Kidney (tissue), 14 donors: ENCODE measurements around the gene INHA. TPM values are rescaled to one million over a fixed set of nuclear protein-coding genes. Genes with fewer than 3 reads are reported as not detected.
A peak's percentile ranks its signal among the peaks of the same experiment; 100 is the strongest.

Experiments used
- DNase-seq, 5 donors: peaks; one replicate each; pipeline ENCODE4 v3.0.0-alpha.2; 2013 to 2020
- FAIRE-seq: peaks from 2 replicates; lab custom pipeline; 2012; peaks lifted over from hg19 to GRCh38; lab: Jason Lieb, UNC
- H3K27ac ChIP-seq, 2 donors: one replicate each; pipeline ENCODE4 v1.7.0; 2013; ENCODE audit warnings: low read depth in 2 of 2, low read length in 2 of 2, inconsistent platforms in 1 of 2
- H3K27me3 ChIP-seq: one replicate; pipeline ENCODE4 v1.7.1; 2013; ENCODE audit warnings: low read length, inconsistent platforms; ENCODE audit not compliant: control insufficient read depth, insufficient read depth
- H3K36me3 ChIP-seq, 3 donors: one replicate each; pipeline versions ENCODE4 v1.7.0 to v1.7.1; 2013; ENCODE audit warnings: low read length in 3 of 3, control low read depth in 1 of 3, inconsistent platforms in 1 of 3; ENCODE audit not compliant: insufficient read depth in 3 of 3, control insufficient read depth in 2 of 3
- H3K4me1 ChIP-seq, 3 donors: one replicate each; pipeline versions ENCODE4 v1.7.0 to v1.7.1; 2013; ENCODE audit warnings: low read length in 3 of 3, inconsistent platforms in 1 of 3, low read depth in 1 of 3; ENCODE audit not compliant: control insufficient read depth in 2 of 3, insufficient read depth in 2 of 3
- H3K4me3 ChIP-seq, 3 donors: one replicate each; pipeline versions ENCODE4 v1.7.0 to v1.8.1; 2013; ENCODE audit warnings: low read length in 3 of 3, control low read depth in 1 of 3, inconsistent platforms in 1 of 3
- H3K9ac ChIP-seq, 3 donors: one replicate each; pipeline versions ENCODE4 v1.7.0 to v1.7.1; 2013; ENCODE audit warnings: low read length in 3 of 3, control low read depth in 1 of 3, inconsistent platforms in 1 of 3
- H3K9me3 ChIP-seq, 3 donors: one replicate each; pipeline versions ENCODE4 v1.7.0 to v1.7.1; 2013; ENCODE audit warnings: low read length in 3 of 3, control low read depth in 1 of 3, inconsistent platforms in 1 of 3; ENCODE audit not compliant: control insufficient read depth in 2 of 3, insufficient read depth in 1 of 3
- CTCF ChIP-seq: IDR thresholded peaks from 3 replicates; pipeline ENCODE4 v1.5.1; 2012; ENCODE audit warnings: mild to moderate bottlenecking, moderate library complexity, borderline replicate concordance; ENCODE audit not compliant: insufficient read depth; ENCODE audit errors: extremely low read depth
- intact Hi-C: fragments of 100-400 bp; cut with DNase I; formaldehyde crosslinking; loops from one replicate; pipeline ENCODE4 v1.11.1; 2022
- polyA plus RNA-seq: library from polyadenylated mRNA; stranded (reverse); fragments of 350-450 nt; fragmentation: Illumina TruSeq; extraction: RNeasy Lipid Tissue Mini Kit (QIAGEN cat#74804); gene quantifications from one replicate; pipeline ENCODE4 v1.2.3, GENCODE V29; 2014; ENCODE audit warnings: low read depth, low replicate concordance; ENCODE audit not compliant: insufficient read depth
- total RNA-seq: library from RNA; stranded (reverse); fragmentation: NEBNext Ultra II Directional; extraction: Animal tissue kit (Norgen Biotek cat#: 25700); gene quantifications from one replicate; pipeline ENCODE4 v1.2.1, GENCODE V29; 2021
- donor health status: control.
- donor health status: control.
- donor health status: control.
- donor health status: control.
- donor health status: control.
- donor health status: DM: yes; HTN: yes; CAD: no.
- donor health status: Normal renal cell carcinoma (clear cell type).

INHA gene
- total and polyA plus RNA-seq, 2 donors from 2014 or later, result 1.2 to 2.5 TPM

DNA sequence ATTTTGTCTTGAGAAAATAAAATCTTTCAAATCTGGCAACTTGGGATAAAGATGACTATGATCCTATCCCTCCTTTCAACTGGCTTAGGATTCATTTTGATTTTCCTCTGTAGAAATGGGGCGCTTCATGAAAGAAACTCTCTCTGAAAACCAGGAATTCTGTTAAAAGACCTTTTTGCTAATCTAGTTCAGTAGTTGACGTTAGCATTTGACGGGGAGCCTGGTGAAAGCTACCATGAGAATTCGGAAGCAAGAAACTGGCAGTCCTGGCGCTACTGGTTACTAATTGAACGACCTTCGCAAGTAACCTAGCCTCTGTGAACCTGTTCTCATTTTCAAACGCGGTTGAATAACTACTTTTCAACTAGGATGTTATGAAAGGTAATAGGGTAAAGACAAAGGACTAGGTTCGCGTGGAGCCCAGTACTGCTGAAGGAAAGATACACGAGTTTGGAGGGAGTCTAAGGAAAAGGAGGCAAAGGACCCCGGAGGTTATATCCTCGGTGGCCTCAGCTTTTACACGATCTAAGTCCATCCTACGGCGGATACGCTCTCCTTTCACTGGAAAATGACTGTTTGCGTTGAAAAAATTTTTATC lies 24.9 kb downstream of the INHA start:
- intact Hi-C loops, result no loop called here
- H3K36me3 ChIP-seq, result peaks cover 0 to 10% (median 0%) of the 10 kb centered on the region in 3 donors
- peaks cover 10 to 13% (median 10%) of the 10 kb centered on the region in 3 donors for H3K4me1 ChIP-seq
- H3K9ac ChIP-seq, result peak overlapping the region; percentile 83 to 97 (median 88)
- no peaks in the 10 kb centered on the region for H3K9me3 ChIP-seq
- FAIRE-seq, result no peak
- TF ChIP-seq CTCF, result no peak
- no peaks in the 10 kb centered on the region for H3K27me3 ChIP-seq
- H3K27ac ChIP-seq, result peak overlapping the region; percentile 93 to 98
- peak overlapping the region; percentile 77 to 99 (median 90) for H3K4me3 ChIP-seq
- DNase-seq, result peak in 1 of 5 donors; percentile 60

- H3K27me3 ChIP-seq, result no peaks in the 10 kb centered on the region
- peak within 1 kb of the TSS; percentile 93 to 98 for H3K27ac ChIP-seq
- peak; percentile 98 to 99 (median 99) for DNase-seq
- peak within 1 kb of the TSS; percentile 83 to 97 (median 88) for H3K9ac ChIP-seq
- FAIRE-seq, result no peak
- peak within 1 kb of the TSS; percentile 77 to 99 (median 90) for H3K4me3 ChIP-seq
- TF ChIP-seq CTCF, result no peak
- intact Hi-C loops, result no loop called here
- peaks cover 10 to 13% (median 10%) of the 10 kb centered on the region in 3 donors for H3K4me1 ChIP-seq
- H3K9me3 ChIP-seq, result no peaks in the 10 kb centered on the region
- H3K36me3 ChIP-seq, result peaks cover 0 to 17% (median 5%) of the 10 kb centered on the region in 3 donors
Observed at GRCh38 chr2:219597552-219598307, 25.6 kb downstream of the INHA start, which contains the start of gene STK11IP. TSS of gene STK11IP (plus strand) at chr2:219597857. CDS start at chr2:219598120, 263 bp downstream.

GRCh38 chr2:219598308-219599078 lies 26.4 kb downstream of the INHA start:
- DNase-seq, result peak in 1 of 5 donors; percentile 10
- Histone ChIP-seq H3K27ac (peak overlapping the region; percentile 93 to 98), H3K9ac (peak overlapping the region; percentile 67 to 97 (median 88)), H3K27me3 (no peaks in the 10 kb centered on the region), H3K4me3 (peak overlapping the region; percentile 77 to 99 (median 90)), H3K9me3 (no peaks in the 10 kb centered on the region), H3K4me1 (peaks cover 10 to 13% (median 10%) of the 10 kb centered on the region in 3 donors), H3K36me3 (peaks cover 0 to 17% (median 5%) of the 10 kb centered on the region in 3 donors)
- intact Hi-C loops, result no loop called here
- TF ChIP-seq CTCF, result no peak
- FAIRE-seq, result no peak
